ENCODE data around the gene HK1. TPM values are rescaled to one million over a fixed set of nuclear protein-coding genes. Genes with fewer than 3 reads are reported as not detected.

The HK1 gene
- total RNA-seq, 1 experiment from 2014 or later = 98.8 TPM

GRCh38 chr10:69414036-69415018 lies 136.0 kb downstream of the HK1 start:
- no peak for TF ChIP-seq CTCF (conservative IDR thresholded peaks at IDR 0.05)
- no peaks in the 10 kb centered on the region; the same call in 1 of the 2 replicates for H3K27me3 ChIP-seq (ENCODE audit: insufficient read depth, low read length)
- H2BK12ac ChIP-seq (ENCODE audit: insufficient read length, low read depth, low read length) = no peak overlapping the region
- no peak overlapping the region for H3K23ac ChIP-seq (ENCODE audit: insufficient read length, low read depth, low read length)
- H3K9me3 Mint-ChIP-seq = no peaks in the 10 kb centered on the region
- H2AK5ac ChIP-seq (ENCODE audit: insufficient read length, low read length) = no peak overlapping the region
- no peak overlapping the region for H2BK5ac ChIP-seq (ENCODE audit: insufficient read length, low read length)
- WGBS (ENCODE audit: extremely low coverage, insufficient read length, low lambda C conversion rate) = no CpG with 5 or more reads among the region's 20 CpGs
- H3K4me2 ChIP-seq (ENCODE audit: insufficient read depth, insufficient read length, low read length) = no peak overlapping the region
- H4K91ac ChIP-seq (ENCODE audit: insufficient read length, low read depth, low read length) = no peak overlapping the region
- H2BK20ac ChIP-seq (ENCODE audit: low read depth, low read length, poor library complexity, severe bottlenecking) = no peak overlapping the region
- no peak overlapping the region for H3K9ac ChIP-seq (ENCODE audit: extremely low read depth, insufficient read length, low read length)
- no peak overlapping the region for H2AFZ ChIP-seq (ENCODE audit: low read length)
- H3K4me1 ChIP-seq (ENCODE audit: insufficient read depth, low read length) = no peaks in the 10 kb centered on the region
- no peak overlapping the region for H2BK15ac ChIP-seq (ENCODE audit: low read depth, low read length)
- H3K27me3 Mint-ChIP-seq (ENCODE audit: low read depth) = peaks cover 8% of the 10 kb centered on the region
- H3K18ac ChIP-seq (ENCODE audit: insufficient read length, low read depth, low read length) = no peak overlapping the region
- no peak overlapping the region for H3K27ac Mint-ChIP-seq
- H3K14ac ChIP-seq (ENCODE audit: insufficient read depth, low read length) = no peak overlapping the region
- no peak overlapping the region for H3K56ac ChIP-seq (ENCODE audit: insufficient read length, low read depth, low read length)
- H3K4me3 Mint-ChIP-seq = no peak overlapping the region
- no peak overlapping the region for H3K27ac ChIP-seq (ENCODE audit: insufficient read length, low read depth, low read length)
- H3K23me2 ChIP-seq (ENCODE audit: insufficient read length, low read depth, low read length, poor library complexity, severe bottlenecking) = no peaks in the 10 kb centered on the region
- no peaks in the 10 kb centered on the region for H3K79me2 ChIP-seq (ENCODE audit: insufficient read depth, low read length)
- no peaks in the 10 kb centered on the region for H3K36me3 Mint-ChIP-seq (ENCODE audit: insufficient read depth in 1 of 3, low read depth in 3 of 3)
- no peak overlapping the region for H4K5ac ChIP-seq (ENCODE audit: insufficient read length, low read depth, low read length)
- no peak overlapping the region for H3T11ph ChIP-seq (ENCODE audit: low read length)
- no peaks in the 10 kb centered on the region for H4K20me1 ChIP-seq (ENCODE audit: control insufficient read depth, insufficient read depth, insufficient read length)
- peaks cover 3 to 6% of the 10 kb centered on the region in 2 experiments; a peak in 3 of 4 replicates for H3K4me1 Mint-ChIP-seq
- H3K79me1 ChIP-seq (ENCODE audit: insufficient read depth, low read depth, low read length, poor library complexity, severe bottlenecking) = no peaks in the 10 kb centered on the region
- no peak for DNase-seq
- no peak overlapping the region for H2BK120ac ChIP-seq (ENCODE audit: low read depth, low read length, poor library complexity, severe bottlenecking)
- no peaks in the 10 kb centered on the region for H3K9me3 ChIP-seq (ENCODE audit: control insufficient read depth, low read depth, low read length)
- H4K8ac ChIP-seq (replicated peaks; ENCODE audit: insufficient read length, low read depth, low read length) = no peak overlapping the region
- no peak overlapping the region for H3K4ac ChIP-seq (ENCODE audit: low read depth, low read length)

All from H9 (cell line).